Neuronal stem cell (in vitro differentiated cells): ENCODE results near the gene ADM5.

ENCODE experiments used
- DNase-seq: peaks from one replicate; pipeline ENCODE4 v3.0.0-alpha.2; 2013; ENCODE audit warnings: low spot score
- H2AFZ ChIP-seq: one replicate; pipeline ENCODE4 v1.6.1; 2013; ENCODE audit warnings: mild to moderate bottlenecking, low read length, inconsistent platforms
- H2AK5ac ChIP-seq: 2 replicates; pipeline ENCODE4 v1.6.1; 2013; ENCODE audit warnings: low read depth, mild to moderate bottlenecking, inconsistent platforms, low read length, moderate library complexity, mixed read lengths
- H2BK120ac ChIP-seq: 2 replicates; pipeline ENCODE4 v1.6.1; 2013; ENCODE audit warnings: low read depth, mild to moderate bottlenecking, inconsistent platforms, low read length, moderate library complexity, mixed read lengths
- H2BK12ac ChIP-seq: one replicate; pipeline ENCODE4 v1.6.1; 2013; ENCODE audit warnings: low read length, inconsistent platforms
- H2BK15ac ChIP-seq: 2 replicates; pipeline ENCODE4 v1.6.1; 2013; ENCODE audit warnings: mild to moderate bottlenecking, low read length, inconsistent platforms, mixed read lengths
- H2BK5ac ChIP-seq: one replicate; pipeline ENCODE4 v1.6.1; 2013; ENCODE audit warnings: inconsistent platforms, mild to moderate bottlenecking, low read length, moderate library complexity
- H3K14ac ChIP-seq: one replicate; pipeline ENCODE4 v1.6.1; 2013; ENCODE audit warnings: low read length, inconsistent platforms
- H3K18ac ChIP-seq: 2 replicates; pipeline ENCODE4 v1.6.1; 2013; ENCODE audit warnings: low read length, inconsistent platforms
- H3K23ac ChIP-seq: 2 replicates; pipeline ENCODE4 v1.6.1; 2013; ENCODE audit warnings: low read depth, mild to moderate bottlenecking, mixed read lengths, low read length, inconsistent platforms; ENCODE audit not compliant: poor library complexity
- H3K27ac ChIP-seq: replicated peaks from 3 replicates; pipeline ENCODE4 v1.5.1; 2013; ENCODE audit warnings: low read length, inconsistent platforms
- H3K27me3 ChIP-seq, 3 experiments: 2 replicates each; pipeline ENCODE4 v1.6.1; 2013; ENCODE audit warnings: low read length in 3 of 3, mild to moderate bottlenecking in 2 of 3, inconsistent platforms in 1 of 3, low read depth in 1 of 3, mixed read lengths in 1 of 3, moderate library complexity in 1 of 3; ENCODE audit not compliant: control insufficient read depth in 3 of 3, insufficient read depth in 3 of 3
- H3K36me3 ChIP-seq, 2 donors: replicated peaks in 1 of 2; 2 replicates each; pipeline ENCODE4 v1.6.1; 2013; ENCODE audit warnings: low read length in 2 of 2; ENCODE audit not compliant: control insufficient read depth in 2 of 2, insufficient read depth in 2 of 2
- H3K4ac ChIP-seq: 2 replicates; pipeline ENCODE4 v1.6.1; 2013; ENCODE audit warnings: inconsistent platforms, mild to moderate bottlenecking, low read length, moderate library complexity
- H3K4me1 ChIP-seq, 2 donors: 1 replicate in 1 of 2; 2 replicates in 1 of 2; pipeline ENCODE4 v1.6.1; 2013; ENCODE audit warnings: low read length in 2 of 2, low read depth in 1 of 2; ENCODE audit not compliant: control insufficient read depth in 2 of 2, insufficient read depth in 1 of 2
- H3K4me2 ChIP-seq: one replicate; pipeline ENCODE4 v1.6.1; 2013; ENCODE audit warnings: mild to moderate bottlenecking, low read length, inconsistent platforms; ENCODE audit not compliant: insufficient read depth, poor library complexity, severe bottlenecking
- H3K4me3 ChIP-seq, 2 donors: 2 replicates each; pipeline ENCODE4 v1.5.1; 2013; ENCODE audit warnings: low read length in 2 of 2, mild to moderate bottlenecking in 2 of 2, inconsistent platforms in 1 of 2, moderate library complexity in 1 of 2
- H3K79me1 ChIP-seq: one replicate; pipeline ENCODE4 v1.6.1; 2013; ENCODE audit warnings: low read depth, mild to moderate bottlenecking, inconsistent platforms, low read length, moderate library complexity
- H3K9ac ChIP-seq: one replicate; pipeline ENCODE4 v1.6.1; 2013; ENCODE audit warnings: mild to moderate bottlenecking, low read depth, low read length, inconsistent platforms; ENCODE audit not compliant: poor library complexity
- H3K9me3 ChIP-seq, 2 donors: replicated peaks in 1 of 2; 2 replicates each; pipeline versions ENCODE3 to v1.6.1; 2013; ENCODE audit warnings: low read length in 2 of 2, mild to moderate bottlenecking in 2 of 2, inconsistent platforms in 1 of 2, low read depth in 1 of 2, mixed read lengths in 1 of 2, moderate library complexity in 1 of 2; ENCODE audit not compliant: control insufficient read depth in 2 of 2, insufficient read depth in 1 of 2
- H4K8ac ChIP-seq: one replicate; pipeline ENCODE4 v1.6.1; 2013; ENCODE audit warnings: low read depth, mild to moderate bottlenecking, inconsistent platforms, low read length, moderate library complexity
- H4K91ac ChIP-seq: one replicate; pipeline ENCODE4 v1.6.1; 2013; ENCODE audit warnings: low read length, low read depth, mild to moderate bottlenecking, inconsistent platforms; ENCODE audit not compliant: poor library complexity
- WGBS, 2 donors: extraction: QIAGEN DNeasy Blood & Tissue Kit; methylation state at CpG; one replicate each; pipeline ENCODE4 v1.1.7; 2013; ENCODE audit warnings: missing lambda C conversion rate in 2 of 2, mixed read lengths in 1 of 2; ENCODE audit not compliant: insufficient read length in 2 of 2, insufficient replicate concordance in 1 of 2; ENCODE audit errors: extremely low coverage in 2 of 2; 5-methylcytosine and 5-hydroxymethylcytosine counted together

The ADM5 gene

GRCh38 chr19:49656456-49657109 is 32.8 kb upstream of the ADM5 start:
- Histone ChIP-seq H3K27me3 (no peaks in the 10 kb centered on the region), H3K4me1 (no peaks in the 10 kb centered on the region), H4K8ac (no peak overlapping the region), H3K18ac (no peak overlapping the region), H3K9ac (no peak overlapping the region), H2AK5ac (no peak overlapping the region), H2BK120ac (no peak overlapping the region), H3K14ac (no peak overlapping the region), H3K79me1 (peaks cover 23% of the 10 kb centered on the region), H2BK5ac (no peak overlapping the region), H2BK15ac (no peak overlapping the region), H3K23ac (peak overlapping the region; percentile 34), H4K91ac (no peak overlapping the region), H3K4me3 (peak overlapping the region in 1 of 2 donors; percentile 51), H3K4ac (no peak overlapping the region), H2BK12ac (no peak overlapping the region), H2AFZ (no peak overlapping the region), H3K36me3 (peaks cover 67 to 95% of the 10 kb centered on the region in 2 donors), H3K4me2 (no peak overlapping the region), H3K27ac (no peak overlapping the region), H3K9me3 (peaks cover 4 to 5% of the 10 kb centered on the region in 2 donors)
- DNase-seq = no peak
- no CpG with 5 or more reads among the region's 17 CpGs for WGBS, 2 donors

GRCh38 chr19:49657493-49658138 is 31.8 kb upstream of the ADM5 start:
- Histone ChIP-seq H3K4me2 (no peak overlapping the region), H2AFZ (no peak overlapping the region), H3K4me3 (no peak overlapping the region), H2BK15ac (no peak overlapping the region), H3K9ac (no peak overlapping the region), H3K4me1 (no peaks in the 10 kb centered on the region), H2BK5ac (peak overlapping the region; percentile 75), H4K8ac (no peak overlapping the region), H4K91ac (no peak overlapping the region), H2BK120ac (no peak overlapping the region), H3K27ac (no peak overlapping the region), H3K79me1 (peaks cover 20% of the 10 kb centered on the region), H3K36me3 (peaks cover 74 to 99% of the 10 kb centered on the region in 2 donors), H3K14ac (no peak overlapping the region), H3K9me3 (peaks cover 4 to 5% of the 10 kb centered on the region in 2 donors), H3K4ac (no peak overlapping the region), H2AK5ac (no peak overlapping the region), H3K27me3 (no peaks in the 10 kb centered on the region), H3K23ac (no peak overlapping the region), H3K18ac (no peak overlapping the region), H2BK12ac (no peak overlapping the region)
- DNase-seq = no peak
- no CpG with 5 or more reads among the region's 22 CpGs for whole genome bisulfite sequencing, 2 donors

- Histone ChIP-seq H2BK15ac (no peak overlapping the region), H3K9me3 (peaks cover 4 to 5% of the 10 kb centered on the region in 2 donors), H2BK120ac (no peak overlapping the region), H2BK5ac (no peak overlapping the region), H3K27ac (no peak overlapping the region), H2BK12ac (no peak overlapping the region), H3K18ac (no peak overlapping the region), H3K36me3 (peaks cover 74 to 99% of the 10 kb centered on the region in 2 donors), H4K8ac (no peak overlapping the region), H3K14ac (no peak overlapping the region), H3K4me1 (no peaks in the 10 kb centered on the region), H3K27me3 (no peaks in the 10 kb centered on the region), H3K79me1 (peaks cover 15% of the 10 kb centered on the region), H4K91ac (no peak overlapping the region), H3K4me3 (no peak overlapping the region), H3K9ac (no peak overlapping the region), H3K4ac (no peak overlapping the region), H2AFZ (no peak overlapping the region), H3K23ac (no peak overlapping the region), H3K4me2 (no peak overlapping the region), H2AK5ac (no peak overlapping the region)
- DNase-seq = no peak
- no CpG with 5 or more reads among the region's 15 CpGs for WGBS, 2 donors
These were observed 31.3 kb upstream of the ADM5 start for GRCh38 chr19:49658139-49658517.

- H3K4me2 ChIP-seq = no peak overlapping the region
- peaks cover 10% of the 10 kb centered on the region for H3K79me1 ChIP-seq
- H2BK12ac ChIP-seq = peak overlapping the region; percentile 43
- H2BK120ac ChIP-seq = no peak overlapping the region
- no peak for DNase-seq
- no peak overlapping the region for H3K18ac ChIP-seq
- H3K9me3 ChIP-seq = peaks cover 4 to 5% of the 10 kb centered on the region in 2 donors
- H3K27ac ChIP-seq = no peak overlapping the region
- peaks cover 70 to 95% of the 10 kb centered on the region in 2 donors for H3K36me3 ChIP-seq
- H4K8ac ChIP-seq = no peak overlapping the region
- no peak overlapping the region for H3K14ac ChIP-seq
- H3K4me3 ChIP-seq = no peak overlapping the region
- no peaks in the 10 kb centered on the region for H3K4me1 ChIP-seq
- no peak overlapping the region for H2AFZ ChIP-seq
- H3K9ac ChIP-seq = no peak overlapping the region
- H2BK5ac ChIP-seq = no peak overlapping the region
- WGBS, 2 donors = no CpG with 5 or more reads among the region's 12 CpGs
- H4K91ac ChIP-seq = no peak overlapping the region
- H3K23ac ChIP-seq = no peak overlapping the region
- no peak overlapping the region for H2BK15ac ChIP-seq
- no peak overlapping the region for H2AK5ac ChIP-seq
- H3K27me3 ChIP-seq = no peaks in the 10 kb centered on the region
- no peak overlapping the region for H3K4ac ChIP-seq
These were observed 30.6 kb upstream of the ADM5 start for GRCh38 chr19:49658566-49659442.
